Lung (tissue), 12 donors: Measurements from ENCODE around the gene POM121L2. TPM values are rescaled to one million over a fixed set of nuclear protein-coding genes. Genes with fewer than 3 reads are reported as not detected.
A peak's percentile ranks its signal among the peaks of the same experiment; 100 is the strongest.

ENCODE experiments used
- ATAC-seq: fragments of 200-7000 bp; cut with Tn5 transposase; one replicate; pipeline ENCODE4 v1.9.1; 2020; ENCODE audit warnings: moderate number of reproducible peaks; ENCODE audit not compliant: insufficient read depth, low FRiP score
- DNase-seq, 3 donors: peaks; one replicate each; pipeline ENCODE4 v3.0.0-alpha.2; 2013 to 2017
- H3K27ac ChIP-seq, 2 donors: one replicate each; pipeline ENCODE4 v1.5.1; 2013; ENCODE audit warnings: mild to moderate bottlenecking in 2 of 2, moderate library complexity in 2 of 2, control low read depth in 1 of 2, inconsistent platforms in 1 of 2, low read depth in 1 of 2, low read length in 1 of 2
- H3K27me3 ChIP-seq, 3 donors: one replicate each; pipeline ENCODE4 v1.5.1; 2013; ENCODE audit warnings: low read length in 2 of 3; ENCODE audit not compliant: control insufficient read depth in 3 of 3, insufficient read depth in 3 of 3
- H3K36me3 ChIP-seq, 4 donors: one replicate each; pipeline ENCODE4 v1.5.1; 2013; ENCODE audit warnings: low read length in 4 of 4, mild to moderate bottlenecking in 1 of 4, moderate library complexity in 1 of 4; ENCODE audit not compliant: control insufficient read depth in 4 of 4, insufficient read depth in 4 of 4
- H3K4me1 ChIP-seq, 5 donors: one replicate each; pipeline ENCODE4 v1.5.1; 2013; ENCODE audit warnings: low read length in 5 of 5, mild to moderate bottlenecking in 2 of 5, moderate library complexity in 1 of 5; ENCODE audit not compliant: control insufficient read depth in 5 of 5, insufficient read depth in 5 of 5
- H3K4me3 ChIP-seq: one replicate; pipeline ENCODE4 v1.5.1; 2013; ENCODE audit warnings: mild to moderate bottlenecking, control low read depth, moderate library complexity
- H3K9ac ChIP-seq, 2 donors: one replicate each; pipeline ENCODE4 v1.5.1; 2013; ENCODE audit warnings: low read length in 2 of 2, control low read depth in 1 of 2; ENCODE audit not compliant: insufficient read depth in 1 of 2
- H3K9me3 ChIP-seq, 4 donors: one replicate each; pipeline ENCODE4 v1.5.1; 2013; ENCODE audit warnings: low read length in 3 of 4, mild to moderate bottlenecking in 1 of 4, moderate library complexity in 1 of 4; ENCODE audit not compliant: control insufficient read depth in 4 of 4, insufficient read depth in 3 of 4
- WGBS, 2 donors: extraction: QIAGEN DNeasy Blood & Tissue Kit; methylation state at CpG; one replicate each; pipeline ENCODE4 v1.1.7; 2013; 5-methylcytosine and 5-hydroxymethylcytosine counted together
- polyA plus RNA-seq, 2 donors: library from polyadenylated mRNA; stranded (reverse); fragments of 200-250 nt; gene quantifications; one replicate each; pipeline ENCODE4 v1.2.1, GENCODE V29; 2013
- total RNA-seq, 2 donors: library from RNA; depleted of rRNA in 1 of 2; stranded (reverse); fragments of >200 nt in 1 of 2; gene quantifications; one replicate each; pipeline ENCODE4 v1.2.1, GENCODE V29; 2014 to 2021
- TF ChIP-seq, protein P1 (sequence below): IDR thresholded peaks from 2 replicates; pipeline ENCODE4 v1.5.1; 2012; ENCODE audit warnings: mild to moderate bottlenecking; ENCODE audit errors: control extremely low read depth, extremely low read depth
- donor health status: control.
- donor health status: control.
- donor health status: Bipolar disorder and iron deficiency.
- donor health status: healthy.
- donor health status: DM: yes; HTN: yes; CAD: no.

The POM121L2 gene
- total and polyA plus RNA-seq, 4 donors = not detected

DNA sequence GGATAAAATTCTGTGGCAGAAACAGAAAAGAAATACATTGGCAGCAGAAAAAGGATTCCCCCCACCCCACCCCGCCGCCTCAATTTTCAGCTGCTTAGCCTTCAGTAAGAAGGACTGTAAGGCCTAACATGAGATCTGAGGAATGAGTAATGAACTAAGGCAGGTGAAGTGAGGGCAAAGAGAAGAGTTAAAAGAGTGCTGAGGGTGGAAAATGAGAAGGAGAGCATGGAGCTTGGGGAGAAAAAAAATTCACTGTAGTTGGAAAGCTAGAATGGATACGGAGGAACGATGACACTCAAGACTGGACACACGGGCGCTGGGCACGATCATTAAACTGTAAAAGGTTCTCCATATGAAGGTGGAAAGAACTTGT, 14.6 kb downstream of the POM121L2 start:
- H3K36me3 ChIP-seq = no peaks in the 10 kb centered on the region
- no peaks in the 10 kb centered on the region for H3K4me1 ChIP-seq
- H3K9me3 ChIP-seq = peaks cover 0 to 12% (median 0%) of the 10 kb centered on the region in 4 donors
- TF ChIP-seq, protein P1, sequence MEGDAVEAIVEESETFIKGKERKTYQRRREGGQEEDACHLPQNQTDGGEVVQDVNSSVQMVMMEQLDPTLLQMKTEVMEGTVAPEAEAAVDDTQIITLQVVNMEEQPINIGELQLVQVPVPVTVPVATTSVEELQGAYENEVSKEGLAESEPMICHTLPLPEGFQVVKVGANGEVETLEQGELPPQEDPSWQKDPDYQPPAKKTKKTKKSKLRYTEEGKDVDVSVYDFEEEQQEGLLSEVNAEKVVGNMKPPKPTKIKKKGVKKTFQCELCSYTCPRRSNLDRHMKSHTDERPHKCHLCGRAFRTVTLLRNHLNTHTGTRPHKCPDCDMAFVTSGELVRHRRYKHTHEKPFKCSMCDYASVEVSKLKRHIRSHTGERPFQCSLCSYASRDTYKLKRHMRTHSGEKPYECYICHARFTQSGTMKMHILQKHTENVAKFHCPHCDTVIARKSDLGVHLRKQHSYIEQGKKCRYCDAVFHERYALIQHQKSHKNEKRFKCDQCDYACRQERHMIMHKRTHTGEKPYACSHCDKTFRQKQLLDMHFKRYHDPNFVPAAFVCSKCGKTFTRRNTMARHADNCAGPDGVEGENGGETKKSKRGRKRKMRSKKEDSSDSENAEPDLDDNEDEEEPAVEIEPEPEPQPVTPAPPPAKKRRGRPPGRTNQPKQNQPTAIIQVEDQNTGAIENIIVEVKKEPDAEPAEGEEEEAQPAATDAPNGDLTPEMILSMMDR = no peak
- peaks cover 20 to 95% (median 82%) of the 10 kb centered on the region in 3 donors for H3K27me3 ChIP-seq
- H3K27ac ChIP-seq = no peak overlapping the region
- DNase-seq (no peak), ATAC-seq (no peak)
- no peak overlapping the region for H3K9ac ChIP-seq
- no peak overlapping the region for H3K4me3 ChIP-seq
- 16 to 17% methylated on average over 7 of the region's 7 CpGs for WGBS, 2 donors

DNA sequence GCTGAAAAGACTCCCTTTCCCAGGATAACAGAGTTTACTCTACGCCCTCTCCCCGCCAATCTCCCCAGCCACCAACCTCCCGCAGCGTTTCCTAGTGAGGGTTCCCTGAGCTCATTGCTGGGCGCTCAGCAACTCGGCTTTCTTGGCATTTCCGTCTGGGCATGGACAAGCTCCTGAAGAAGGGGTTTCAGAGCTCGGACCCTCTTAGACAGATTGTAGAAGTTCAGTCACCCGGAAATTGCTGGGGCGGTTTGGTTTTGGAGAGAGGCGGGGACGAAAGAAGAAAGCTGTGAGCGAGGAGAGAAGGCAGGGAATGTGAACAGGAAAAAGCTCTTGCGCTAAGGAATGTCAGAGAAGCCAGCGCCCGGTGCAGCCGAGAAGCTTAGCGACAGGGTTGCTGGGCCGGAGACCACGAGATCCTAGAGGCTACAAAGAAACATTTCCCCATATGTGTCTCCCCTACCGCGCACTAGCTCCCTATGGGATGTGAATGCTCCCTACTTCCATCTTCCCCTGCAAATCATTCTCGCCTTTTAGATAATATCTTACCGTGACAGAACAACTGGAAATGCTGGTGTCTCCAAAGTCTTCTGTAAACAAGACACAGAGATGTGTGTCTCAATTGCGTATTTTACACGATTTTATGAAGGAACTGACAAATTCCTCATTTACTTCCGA, 15.8 kb downstream of the POM121L2 start:
- Histone ChIP-seq H3K27me3 (peaks cover 20 to 95% (median 84%) of the 10 kb centered on the region in 3 donors), H3K9me3 (peaks cover 0 to 14% (median 3%) of the 10 kb centered on the region in 4 donors), H3K4me3 (no peak overlapping the region), H3K36me3 (no peaks in the 10 kb centered on the region), H3K9ac (no peak overlapping the region), H3K4me1 (no peaks in the 10 kb centered on the region), H3K27ac (no peak overlapping the region)
- 5% methylated on average over 27 of the region's 27 CpGs for WGBS, 2 donors
- no peak for ATAC-seq
- TF ChIP-seq, protein P1 = no peak
- peak; percentile 39 to 52 (median 45) for DNase-seq

DNA sequence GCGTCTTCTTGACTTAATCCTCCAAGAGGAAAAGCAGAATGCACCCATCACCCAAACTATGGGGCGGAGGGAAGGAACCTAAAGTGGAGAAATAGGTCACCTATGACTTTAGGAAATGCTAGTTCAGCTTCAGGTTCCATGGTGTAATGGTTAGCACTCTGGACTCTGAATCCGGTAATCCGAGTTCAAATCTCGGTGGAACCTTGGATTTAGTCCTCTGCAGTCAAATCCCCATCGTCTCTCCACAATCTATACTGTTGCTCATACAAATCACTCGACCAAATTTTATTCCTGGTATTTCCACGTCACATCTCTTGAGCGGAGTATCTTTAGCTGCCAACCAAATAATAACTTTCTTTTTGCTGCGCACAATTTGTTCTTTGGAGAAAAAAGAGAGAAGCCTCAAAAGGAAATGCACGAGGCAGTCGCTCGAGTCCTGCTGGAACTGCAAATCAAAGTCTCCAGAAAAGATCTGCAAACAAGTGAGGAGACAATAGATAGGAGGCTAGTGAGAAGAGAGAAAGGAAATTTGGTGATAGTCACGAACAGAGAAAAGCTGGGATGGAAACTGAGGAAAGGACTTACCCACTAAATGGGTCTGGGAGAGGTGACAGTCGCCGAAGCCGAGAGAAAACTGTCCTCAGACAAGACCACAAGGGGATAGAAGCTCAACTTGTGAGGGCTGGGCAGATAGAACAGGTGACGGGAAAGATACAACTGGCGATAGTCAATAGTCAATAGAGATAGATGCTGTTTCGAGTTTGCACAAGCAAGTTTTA, 16.6 kb downstream of the POM121L2 start:
- WGBS, 2 donors = 7 to 8% methylated on average over 20 of the region's 20 CpGs
- TF ChIP-seq, protein P1 = no peak
- H3K9me3 ChIP-seq = peaks cover 0 to 19% (median 3%) of the 10 kb centered on the region in 4 donors
- DNase-seq (peak in 2 of 3 donors; percentile 28 to 38), ATAC-seq (no peak)
- H3K27ac ChIP-seq = no peak overlapping the region
- no peaks in the 10 kb centered on the region for H3K36me3 ChIP-seq
- H3K27me3 ChIP-seq = peaks cover 23 to 95% (median 85%) of the 10 kb centered on the region in 3 donors
- H3K9ac ChIP-seq = no peak overlapping the region
- no peak overlapping the region for H3K4me3 ChIP-seq
- no peaks in the 10 kb centered on the region for H3K4me1 ChIP-seq
